22Rv1 (cell line): ENCODE data around the gene LMAN1.

ENCODE experiments used
- CTCF ChIP-seq: fragments of 450-650 bp; IDR thresholded peaks from 2 replicates; pipeline ENCODE4 v1.5.1; 2017; ENCODE audit warnings: mild to moderate bottlenecking
- ZFX ChIP-seq: fragments of 450-650 bp; IDR thresholded peaks from 2 replicates; pipeline ENCODE4 v1.6.1; 2017; ENCODE audit warnings: antibody characterized with exemption, borderline replicate concordance

- TF ChIP-seq CTCF (no peak), ZFX (no peak)
Measured at GRCh38 chr18:59353079-59353680, 5.9 kb downstream of the LMAN1 start.
